Activated CD8-positive, alpha-beta memory T cell treated with anti-CD3 and anti-CD28 coated beads for 1 hour (primary cell): ENCODE results near the gene SLC38A3.

Source experiments
- DNase-seq, 2 donors: peaks; one replicate each; pipeline ENCODE4 v3.0.0-alpha.2; 2020; ENCODE audit warnings: low read depth in 1 of 2; ENCODE audit errors: extremely low read depth in 1 of 2

The SLC38A3 gene

GRCh38 chr3:50264383-50264963, 59.4 kb downstream of the SLC38A3 start:
- no peak for DNase-seq

- no peak for DNase-seq
Measured at GRCh38 chr3:50264964-50265485, 60.0 kb downstream of the SLC38A3 start.

- no peak for DNase-seq
Measured at GRCh38 chr3:50265571-50265970, 60.5 kb downstream of the SLC38A3 start.

- DNase-seq, result no peak
Measured at GRCh38 chr3:50266017-50266416, 60.9 kb downstream of the SLC38A3 start.

- no peak for DNase-seq
Measured at GRCh38 chr3:50266836-50267235, 61.8 kb downstream of the SLC38A3 start.

- no peak for DNase-seq
Measured at GRCh38 chr3:50267280-50267913, 62.3 kb downstream of the SLC38A3 start.

GRCh38 chr3:50268276-50268675, 63.2 kb downstream of the SLC38A3 start:
- no peak for DNase-seq

- DNase-seq, result no peak
Measured at GRCh38 chr3:50268703-50269451, 63.8 kb downstream of the SLC38A3 start, which contains the start of gene SEMA3B. Gene SEMA3B, plus strand, starts transcription at chr3:50269147. Its CDS starts 94 bp downstream, at chr3:50269241.

- no peak for DNase-seq
Measured at GRCh38 chr3:50269460-50269859, 64.4 kb downstream of the SLC38A3 start.

GRCh38 chr3:50269977-50270413, 64.9 kb downstream of the SLC38A3 start:
- DNase-seq, result no peak

- no peak for DNase-seq
Measured at GRCh38 chr3:50270422-50271224, 65.6 kb downstream of the SLC38A3 start.
